Vagina (tissue), 2 donors: ENCODE results near the gene BSDC1.

Experiments used
- CTCF ChIP-seq, 3 experiments: fragments of 450-650 bp in 2 of 3; fragments of 200-600 bp in 1 of 3; sonication (generic) in 1 of 3; IDR thresholded peaks; one replicate each; pipeline ENCODE4 v1.5.1; 2017 to 2019; ENCODE audit warnings: antibody characterized with exemption in 3 of 3, mild to moderate bottlenecking in 2 of 3, moderate library complexity in 2 of 3
- POLR2A ChIP-seq, 2 donors: fragments of 450-650 bp; IDR thresholded peaks; one replicate each; pipeline ENCODE4 v1.6.1; 2017; ENCODE audit warnings: antibody characterized with exemption in 2 of 2, mild to moderate bottlenecking in 2 of 2, moderate library complexity in 2 of 2

- TF ChIP-seq CTCF (IDR thresholded peaks at IDR 0.05): no peak
- TF ChIP-seq POLR2A (IDR thresholded peaks at IDR 0.05): no peak
Measured at GRCh38 chr1:32336591-32336932, 57.7 kb downstream of the BSDC1 start.
